Non-pigmented ciliary epithelial cell (primary cell): Measurements from ENCODE around the gene NTN5.
"Not testable (repeated sequence)": the region's sequence is repeated elsewhere in the genome, so short reads cannot be mapped to it uniquely, and the experiment has no call there.

Experiments
- DNase-seq: peaks from one replicate; pipeline ENCODE4 v3.0.0-alpha.2; 2010; ENCODE audit warnings: low read depth

Gene NTN5

GRCh38 chr19:48669903-48670668 is 2.7 kb downstream of the NTN5 start:
- no peak for DNase-seq

DNA sequence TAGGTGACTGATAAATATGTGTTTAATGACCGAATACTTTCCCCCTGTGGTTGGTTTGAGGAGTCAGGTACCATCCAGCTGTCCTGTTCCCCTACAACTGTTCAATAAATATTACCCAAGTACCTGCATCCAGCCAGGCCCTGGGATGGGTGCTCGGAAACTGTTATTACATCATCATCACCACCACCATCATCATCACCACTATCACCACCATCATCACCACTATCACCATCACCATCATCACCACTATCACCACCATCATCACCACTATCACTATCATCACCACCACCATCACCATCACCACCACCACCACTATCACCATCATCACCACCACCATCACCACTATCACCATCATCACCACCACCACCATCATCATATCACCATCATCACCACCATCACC is 4.1 kb downstream of the NTN5 start:
- no peak for DNase-seq

- DNase-seq: no peak
Observed at GRCh38 chr19:48668332-48668731, 4.5 kb downstream of the NTN5 start.

DNA sequence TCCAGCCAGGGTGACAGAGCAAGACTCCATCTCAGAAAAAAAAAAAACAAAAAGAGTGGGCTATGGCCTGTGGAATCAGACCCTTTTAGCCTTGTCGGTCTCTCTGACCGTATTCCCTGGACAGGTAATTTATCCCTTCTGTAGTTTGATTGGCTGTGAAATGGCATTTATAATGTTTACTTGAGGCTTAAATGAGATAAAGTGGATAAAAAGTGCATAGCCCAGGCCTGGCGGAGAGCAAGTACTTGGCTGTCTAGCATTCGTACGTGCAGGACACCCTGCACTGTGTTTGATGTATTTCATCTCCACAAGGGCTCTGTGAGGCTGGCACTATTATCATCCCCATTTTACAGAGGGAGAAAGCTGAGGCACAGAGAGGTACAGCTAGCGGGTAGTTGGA is 7.0 kb downstream of the NTN5 start:
- no peak for DNase-seq

DNA sequence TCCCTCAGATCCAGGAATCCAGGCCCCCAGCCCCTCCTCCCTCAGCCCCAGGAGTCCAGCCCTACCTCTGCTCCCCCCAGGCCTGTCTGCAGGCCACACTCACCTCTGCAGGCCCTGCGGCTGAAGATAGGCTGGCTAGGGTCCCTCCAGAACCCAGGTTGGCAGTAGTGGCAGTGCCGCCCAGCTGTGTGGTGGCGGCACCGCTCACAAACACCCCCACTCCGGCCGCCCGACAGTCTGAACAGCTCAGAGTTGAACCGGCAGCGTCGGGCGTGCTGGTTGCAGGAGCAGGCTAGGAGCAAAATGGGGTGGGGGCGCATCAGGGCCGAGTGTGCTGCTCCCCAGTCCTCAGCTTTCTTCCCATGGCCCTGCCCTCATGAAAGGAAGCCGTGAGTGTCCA is 8.3 kb downstream of the NTN5 start:
- DNase-seq: no peak

GRCh38 chr19:48663667-48664066 is 9.2 kb downstream of the NTN5 start:
- no peak for DNase-seq

DNA sequence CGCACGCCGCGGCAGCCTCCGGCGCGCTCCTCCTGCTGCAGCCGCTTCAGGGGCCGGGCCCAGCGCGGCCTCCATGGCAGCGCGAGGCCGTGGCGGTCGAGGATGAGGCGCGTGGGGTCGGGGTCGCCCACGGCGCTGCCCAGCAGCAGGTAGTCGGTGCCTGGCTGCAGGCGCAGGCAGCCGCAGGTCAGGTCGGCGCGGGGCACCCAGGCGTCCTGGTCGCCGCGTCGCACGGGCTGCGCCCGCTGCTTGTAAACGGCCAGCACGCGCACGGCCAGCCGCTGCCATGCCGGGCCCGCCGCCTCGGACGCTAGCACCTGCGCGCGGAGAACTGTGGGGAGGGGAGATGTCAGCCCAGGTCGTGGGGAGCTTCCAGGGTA is 11.1 kb downstream of the NTN5 start:
- DNase-seq: no peak

GRCh38 chr19:48660852-48661710 is 11.7 kb downstream of the NTN5 start:
- DNase-seq: no peak

- DNase-seq: no peak
Observed at GRCh38 chr19:48659768-48660167, 13.0 kb downstream of the NTN5 start.

DNA sequence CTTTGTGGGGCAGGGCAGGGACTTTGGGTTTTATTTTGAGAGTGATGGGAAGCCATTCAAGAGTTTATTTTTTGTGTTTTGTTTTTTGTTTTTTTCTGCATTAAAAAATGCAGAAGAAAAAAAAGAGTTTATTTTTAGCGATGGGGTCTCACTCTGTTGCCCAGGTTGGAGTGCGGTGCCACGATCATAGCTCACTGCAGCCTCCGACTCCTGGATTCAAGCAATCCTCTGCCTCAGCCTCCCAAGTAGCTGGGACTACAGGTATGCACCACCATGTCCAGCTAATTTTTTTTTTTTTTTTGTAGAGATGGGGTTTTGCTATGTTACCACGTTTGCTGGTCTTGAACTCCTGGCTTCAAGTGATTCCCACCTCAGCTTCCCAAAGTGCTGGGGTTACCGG is 14.3 kb downstream of the NTN5 start:
- DNase-seq: no peak

DNA sequence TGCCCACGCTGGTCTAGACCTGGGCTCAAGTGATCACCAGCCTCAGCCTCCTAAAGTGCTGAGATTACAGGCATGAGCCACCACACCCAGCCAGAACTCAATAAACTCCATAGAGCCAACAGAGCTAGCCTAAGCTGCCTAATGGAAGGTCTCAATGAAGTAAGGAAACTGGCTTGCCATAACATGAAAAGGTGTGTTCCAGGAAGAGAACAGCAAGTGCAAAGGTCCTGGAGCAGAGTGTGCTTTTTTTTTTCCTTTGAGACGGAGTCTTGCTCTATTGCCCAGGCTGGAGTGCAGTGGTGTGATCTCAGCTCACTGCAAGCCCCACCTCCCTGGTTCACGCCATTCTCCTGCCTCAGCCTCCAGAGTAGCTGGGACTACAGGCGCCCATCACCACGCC is 15.0 kb downstream of the NTN5 start:
- DNase-seq: not testable (repeated sequence)

DNA sequence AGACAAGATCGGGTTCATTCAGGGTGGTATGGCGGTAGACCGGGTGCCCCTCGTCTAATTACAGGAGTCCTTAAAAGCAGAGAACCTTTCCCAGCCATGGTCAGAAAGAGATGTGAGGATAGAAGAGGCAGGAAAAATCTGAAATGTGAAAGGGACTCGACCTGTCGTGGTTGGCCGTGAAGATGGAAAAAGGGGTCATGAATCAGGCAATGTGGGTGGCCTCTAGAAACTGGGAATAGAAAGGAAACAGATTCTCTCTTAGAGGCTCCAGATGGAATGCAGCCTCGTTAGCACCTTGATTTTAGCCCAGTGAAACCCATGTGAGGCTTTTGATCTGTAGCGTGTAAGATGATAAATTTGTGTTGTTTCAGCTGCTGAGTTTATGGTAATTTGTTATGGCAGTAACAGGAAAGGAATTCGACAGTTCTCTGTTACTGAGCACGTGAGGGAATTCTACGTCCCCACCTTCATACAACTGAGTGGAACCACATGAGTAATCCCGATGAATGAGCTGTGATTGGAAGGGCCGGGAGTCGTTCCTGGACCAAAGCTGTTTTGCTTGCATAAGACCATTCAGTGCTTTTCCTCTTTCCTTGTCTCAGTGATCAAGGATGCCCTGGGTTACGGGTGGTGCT is 15.9 kb downstream of the NTN5 start:
- no peak for DNase-seq

- no peak for DNase-seq
Observed at GRCh38 chr19:48654299-48655059, 18.3 kb downstream of the NTN5 start.

DNA sequence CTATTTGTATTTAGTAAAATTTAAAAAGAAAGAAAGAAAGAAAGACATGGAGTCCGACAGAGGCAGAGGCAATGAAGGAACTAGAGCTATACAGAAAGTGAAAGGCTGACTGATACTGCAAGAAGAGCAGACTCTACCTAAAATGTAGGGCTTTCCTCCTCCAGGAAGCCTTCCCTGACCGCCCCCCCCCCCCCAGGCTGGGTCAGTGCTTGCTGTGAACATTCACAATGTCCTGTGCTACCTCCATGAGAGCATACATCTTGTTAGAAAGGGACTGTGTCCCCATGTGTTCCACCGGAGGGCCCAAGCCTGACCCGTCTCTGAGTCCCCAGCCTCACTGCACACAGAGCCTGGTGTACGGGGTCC is 21.2 kb downstream of the NTN5 start:
- no peak for DNase-seq

DNA sequence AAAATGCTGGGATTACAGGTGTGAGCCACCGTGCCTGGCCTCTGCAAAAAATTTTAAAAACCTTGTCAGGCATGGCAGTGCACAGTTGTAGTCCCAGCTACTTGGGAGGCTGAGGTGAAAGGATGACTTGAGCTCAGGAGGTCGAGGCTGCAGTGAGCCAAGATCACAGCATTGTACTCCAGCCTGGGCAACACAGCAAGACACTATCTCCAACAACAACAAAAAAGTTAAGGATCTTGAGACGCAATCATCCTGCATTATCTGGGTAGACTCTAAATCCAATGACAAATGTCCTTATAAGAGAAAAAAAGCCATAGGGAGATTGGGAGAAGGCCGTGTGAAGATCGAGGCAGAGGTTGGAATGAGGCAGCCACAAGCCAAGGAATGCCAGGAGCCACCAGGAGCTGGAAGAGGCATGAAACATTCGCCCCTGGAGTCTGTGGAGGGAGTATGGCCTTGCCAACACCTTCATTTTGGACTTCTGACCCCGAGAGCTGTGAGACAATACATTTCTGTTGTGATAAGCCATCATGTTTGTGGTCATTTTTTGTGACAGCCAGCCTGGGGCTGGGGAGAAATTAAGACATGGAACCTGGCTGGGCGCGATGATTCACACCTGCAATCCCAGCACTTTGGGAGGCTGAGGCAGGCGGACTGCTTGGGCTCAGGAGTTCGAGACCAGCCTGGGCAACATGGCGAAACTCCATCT is 21.7 kb downstream of the NTN5 start:
- no peak for DNase-seq

GRCh38 chr19:48648134-48648533 is 24.7 kb downstream of the NTN5 start:
- no peak for DNase-seq

DNA sequence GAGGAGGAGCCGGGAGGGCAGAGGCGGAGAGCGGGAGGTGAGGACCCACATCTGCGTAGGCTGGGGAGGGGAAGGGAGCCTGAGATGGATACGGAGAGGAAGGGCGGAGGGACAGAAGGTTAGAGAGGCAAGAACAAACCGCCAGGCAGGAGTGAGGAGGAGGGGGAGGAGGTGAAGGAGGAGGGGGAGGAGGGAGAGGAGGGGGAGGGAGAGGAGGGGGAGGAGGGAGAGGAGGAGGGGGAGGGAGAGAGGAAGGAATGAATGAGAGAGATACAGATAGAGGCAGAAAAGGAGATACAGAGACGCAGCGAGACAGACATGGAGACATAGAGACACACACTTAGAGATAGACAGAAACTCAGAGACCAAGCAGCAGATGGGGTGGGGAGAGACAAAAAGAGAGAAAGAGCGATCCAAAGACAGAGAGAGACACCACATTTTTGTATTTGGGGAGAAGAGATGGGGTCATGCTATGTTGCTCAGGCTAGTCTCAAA is 26.0 kb downstream of the NTN5 start:
- no peak for DNase-seq

- peak; percentile 26 for DNase-seq
Observed at GRCh38 chr19:48646001-48646721, 26.7 kb downstream of the NTN5 start, which contains the start of gene CA11. TSS of gene CA11 (minus strand) at chr19:48646187. CDS start at chr19:48645632, 555 bp downstream.

GRCh38 chr19:48645620-48646000 is 27.2 kb downstream of the NTN5 start:
- DNase-seq: no peak

DNA sequence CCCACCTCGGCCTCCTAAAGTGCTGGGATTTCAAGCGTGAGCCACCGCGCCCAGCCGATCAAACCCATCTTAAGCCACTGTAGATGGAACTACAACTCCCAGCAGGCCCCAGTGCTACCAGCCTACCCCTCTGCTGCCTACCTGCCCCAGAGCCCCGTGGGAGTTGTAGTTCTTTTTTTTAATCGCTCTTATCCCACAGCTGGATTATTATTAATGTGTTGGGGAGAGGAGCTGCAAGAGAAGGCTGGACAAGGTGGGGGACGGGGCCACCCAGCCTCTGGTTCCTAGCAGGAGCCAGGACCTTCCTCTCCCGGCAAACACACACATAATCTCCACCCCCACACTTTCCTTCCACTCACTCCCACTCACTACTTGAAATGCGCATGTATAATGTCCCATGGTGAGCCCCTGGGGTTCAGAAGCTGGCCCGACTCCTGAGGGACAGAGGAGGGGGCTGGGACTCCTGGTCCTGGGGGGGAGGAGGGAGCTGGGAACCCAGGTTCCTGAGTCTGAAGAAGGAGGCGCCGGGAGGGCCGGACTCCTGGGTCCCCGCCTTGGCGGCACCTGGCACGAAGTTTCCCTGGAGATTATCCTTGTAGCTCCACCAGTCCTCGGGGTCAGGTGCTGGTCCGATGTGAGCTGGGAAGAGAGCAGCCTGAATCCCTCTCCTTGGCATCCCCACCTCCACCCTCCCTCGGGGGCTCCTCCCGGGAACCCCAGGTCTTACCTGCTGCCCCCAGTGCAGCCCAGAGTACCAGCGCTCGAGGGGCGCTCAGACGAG is 27.8 kb downstream of the NTN5 start:
- no peak for DNase-seq
